GM20000 (cell line): ENCODE data around the gene TMEM187.

Experiments used
- DNase-seq: peaks from one replicate; pipeline ENCODE4 v3.0.0; 2012; ENCODE audit warnings: low spot score
- TF ChIP-seq, protein P1 (sequence below): IDR thresholded peaks from 2 replicates; pipeline ENCODE4 v1.5.1; 2012; ENCODE audit warnings: mild to moderate bottlenecking, control low read depth; ENCODE audit errors: extremely low read depth, missing control alignments

Gene TMEM187

DNA sequence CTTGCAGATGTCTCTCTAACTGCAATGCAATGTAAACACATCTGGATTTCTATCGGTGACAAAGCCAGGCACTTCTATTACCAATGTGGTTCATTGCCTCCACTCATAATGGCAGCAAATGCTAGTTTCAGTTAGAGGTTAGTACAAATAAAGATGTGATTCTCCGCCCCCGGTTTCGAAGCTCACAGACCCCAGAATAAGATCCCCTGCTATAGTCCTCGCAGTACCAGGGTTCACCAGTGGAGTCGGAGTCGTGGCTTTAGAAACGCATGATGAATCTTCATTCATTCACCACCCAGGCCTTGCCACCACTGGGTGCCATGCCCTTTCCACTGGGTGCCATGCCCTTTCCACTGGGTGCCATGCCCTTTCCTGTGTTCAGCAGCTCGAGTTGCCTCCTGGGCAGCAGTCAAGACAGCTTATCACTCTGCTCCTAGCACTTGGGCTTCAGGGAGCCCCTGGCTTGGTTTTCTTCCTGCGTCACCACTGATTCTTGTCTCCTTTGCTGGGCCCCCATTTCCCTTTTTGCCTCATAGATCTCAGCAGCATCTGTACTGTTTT is 34.2 kb upstream of the TMEM187 start:
- DNase-seq, result no peak
- TF ChIP-seq, protein P1, sequence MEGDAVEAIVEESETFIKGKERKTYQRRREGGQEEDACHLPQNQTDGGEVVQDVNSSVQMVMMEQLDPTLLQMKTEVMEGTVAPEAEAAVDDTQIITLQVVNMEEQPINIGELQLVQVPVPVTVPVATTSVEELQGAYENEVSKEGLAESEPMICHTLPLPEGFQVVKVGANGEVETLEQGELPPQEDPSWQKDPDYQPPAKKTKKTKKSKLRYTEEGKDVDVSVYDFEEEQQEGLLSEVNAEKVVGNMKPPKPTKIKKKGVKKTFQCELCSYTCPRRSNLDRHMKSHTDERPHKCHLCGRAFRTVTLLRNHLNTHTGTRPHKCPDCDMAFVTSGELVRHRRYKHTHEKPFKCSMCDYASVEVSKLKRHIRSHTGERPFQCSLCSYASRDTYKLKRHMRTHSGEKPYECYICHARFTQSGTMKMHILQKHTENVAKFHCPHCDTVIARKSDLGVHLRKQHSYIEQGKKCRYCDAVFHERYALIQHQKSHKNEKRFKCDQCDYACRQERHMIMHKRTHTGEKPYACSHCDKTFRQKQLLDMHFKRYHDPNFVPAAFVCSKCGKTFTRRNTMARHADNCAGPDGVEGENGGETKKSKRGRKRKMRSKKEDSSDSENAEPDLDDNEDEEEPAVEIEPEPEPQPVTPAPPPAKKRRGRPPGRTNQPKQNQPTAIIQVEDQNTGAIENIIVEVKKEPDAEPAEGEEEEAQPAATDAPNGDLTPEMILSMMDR, result no peak

DNA sequence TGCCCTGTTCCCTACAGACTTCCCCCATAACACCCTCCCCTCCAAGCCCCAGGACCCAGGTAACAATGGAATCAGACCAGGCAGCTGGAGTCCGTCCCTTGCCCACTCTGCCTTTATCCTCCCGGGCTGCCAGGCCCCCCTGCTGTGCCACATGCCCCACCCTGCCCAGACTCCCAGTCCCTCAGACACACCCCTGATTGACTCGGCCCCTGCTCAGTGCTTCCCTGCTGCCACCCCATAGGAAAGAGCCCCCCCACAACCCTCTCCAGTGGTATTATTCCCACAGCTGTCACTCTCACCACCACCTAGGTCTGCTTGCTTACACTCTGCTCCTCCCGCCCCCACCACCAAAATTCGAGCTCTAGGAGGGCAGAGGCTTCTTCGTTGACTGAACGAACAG is 33.0 kb upstream of the TMEM187 start:
- DNase-seq, result no peak
- TF ChIP-seq, protein P1, result no peak

DNA sequence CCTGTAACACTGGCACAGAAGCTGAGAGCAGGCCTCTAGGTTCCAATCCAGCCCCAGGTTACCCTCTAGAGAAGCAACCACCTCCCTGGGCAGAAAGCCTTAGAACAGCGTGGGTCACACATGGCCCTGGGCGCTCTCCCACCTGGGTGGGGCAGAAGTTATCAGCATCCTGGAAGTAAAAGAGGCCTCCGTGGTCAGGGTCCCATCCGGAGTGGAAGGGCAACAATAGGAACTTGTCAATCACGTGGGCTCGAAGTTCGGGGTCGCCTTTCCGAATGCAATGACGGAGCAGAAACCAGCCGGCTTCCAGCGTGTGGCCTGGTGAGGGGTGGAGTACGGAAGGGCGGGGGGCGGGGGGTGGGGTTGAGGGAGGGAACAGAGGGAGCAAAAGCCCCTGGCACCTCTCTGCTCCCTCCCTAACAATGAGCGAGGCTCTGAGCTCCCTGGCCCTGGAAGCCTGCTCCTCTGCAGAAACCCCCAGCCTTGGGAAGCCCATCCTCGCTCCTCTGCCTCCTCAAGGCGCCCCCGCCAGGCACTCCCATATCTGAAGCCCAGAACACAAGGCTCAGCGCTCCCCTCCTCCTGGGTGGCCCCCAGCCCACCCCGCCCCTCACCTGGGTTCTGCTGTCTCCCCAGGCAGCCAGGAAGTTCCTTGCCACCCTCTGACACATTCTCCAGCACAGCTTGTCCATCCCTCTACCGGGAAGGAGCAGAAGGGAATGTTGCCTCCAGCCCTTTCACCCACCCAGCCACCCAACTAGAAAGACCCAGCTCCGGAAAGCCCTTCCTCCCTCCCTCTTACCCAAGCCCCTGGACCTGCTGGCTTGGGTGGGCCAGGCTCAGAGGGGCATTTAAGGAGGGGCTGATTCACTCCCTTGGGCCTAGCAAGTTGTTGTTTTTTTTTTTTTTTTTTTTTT is 31.0 kb upstream of the TMEM187 start:
- TF ChIP-seq, protein P1, result no peak

DNA sequence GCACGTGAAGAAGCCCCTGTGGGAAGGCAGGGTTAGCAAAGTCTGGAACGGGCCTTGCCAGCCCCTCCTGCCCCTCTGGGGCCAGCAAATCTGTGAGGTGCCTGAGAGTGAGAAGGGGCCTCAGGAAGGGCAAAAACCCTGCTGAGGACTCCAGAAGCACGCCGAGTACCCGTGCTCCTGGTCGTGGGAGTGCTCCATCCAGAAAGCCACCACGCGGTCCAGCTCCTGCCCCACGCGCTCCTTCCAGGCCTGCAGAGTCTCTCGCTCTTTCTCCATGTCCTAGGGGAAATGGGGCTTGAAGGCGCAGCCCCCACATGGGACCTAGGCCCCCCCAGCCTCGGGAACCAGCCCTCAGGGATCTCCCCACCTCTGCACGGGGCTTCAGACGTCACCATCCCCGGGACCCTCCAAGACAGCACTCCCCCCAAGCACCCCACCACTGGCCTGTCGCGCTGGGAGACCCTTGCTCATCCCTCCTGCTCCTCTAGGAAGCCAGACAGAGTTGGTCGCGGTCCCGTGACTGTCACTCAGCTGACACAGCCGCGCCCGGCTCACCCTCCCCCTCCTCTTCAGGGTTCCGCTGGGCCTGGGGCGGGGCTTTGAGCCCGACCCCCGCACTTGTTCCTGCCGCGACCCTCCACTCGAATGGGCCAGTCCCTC is 28.3 kb upstream of the TMEM187 start, which contains the start of gene RENBP:
Gene RENBP, minus strand, starts transcription at position 504 of the 660 bp plus-strand sequence. Its CDS starts 33 bp downstream, at position 471.
- TF ChIP-seq, protein P1, result no peak
- DNase-seq, result peak; percentile 54

More for the DNA sequence above, 31.0 kb upstream of the TMEM187 start:
- DNase-seq, result no peak

DNA sequence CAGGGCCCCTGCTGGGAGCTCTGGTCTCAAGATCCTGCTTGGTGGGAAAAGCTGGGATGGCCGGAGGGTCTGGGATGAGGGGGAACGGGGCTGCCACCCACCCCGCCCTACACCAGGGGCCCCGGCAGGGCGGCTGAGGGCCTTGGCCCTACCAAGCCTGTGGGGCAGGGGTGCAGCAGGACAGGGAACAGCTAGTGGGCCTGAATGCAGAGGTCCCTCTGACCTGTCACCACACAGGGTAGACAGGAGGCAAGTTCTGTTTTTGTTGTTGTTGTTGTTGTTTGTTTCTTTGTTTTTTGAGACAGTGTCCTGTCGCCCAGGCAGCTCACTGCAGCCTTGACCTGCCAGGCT is 27.8 kb upstream of the TMEM187 start:
- no peak for DNase-seq
- TF ChIP-seq, protein P1, result no peak

DNA sequence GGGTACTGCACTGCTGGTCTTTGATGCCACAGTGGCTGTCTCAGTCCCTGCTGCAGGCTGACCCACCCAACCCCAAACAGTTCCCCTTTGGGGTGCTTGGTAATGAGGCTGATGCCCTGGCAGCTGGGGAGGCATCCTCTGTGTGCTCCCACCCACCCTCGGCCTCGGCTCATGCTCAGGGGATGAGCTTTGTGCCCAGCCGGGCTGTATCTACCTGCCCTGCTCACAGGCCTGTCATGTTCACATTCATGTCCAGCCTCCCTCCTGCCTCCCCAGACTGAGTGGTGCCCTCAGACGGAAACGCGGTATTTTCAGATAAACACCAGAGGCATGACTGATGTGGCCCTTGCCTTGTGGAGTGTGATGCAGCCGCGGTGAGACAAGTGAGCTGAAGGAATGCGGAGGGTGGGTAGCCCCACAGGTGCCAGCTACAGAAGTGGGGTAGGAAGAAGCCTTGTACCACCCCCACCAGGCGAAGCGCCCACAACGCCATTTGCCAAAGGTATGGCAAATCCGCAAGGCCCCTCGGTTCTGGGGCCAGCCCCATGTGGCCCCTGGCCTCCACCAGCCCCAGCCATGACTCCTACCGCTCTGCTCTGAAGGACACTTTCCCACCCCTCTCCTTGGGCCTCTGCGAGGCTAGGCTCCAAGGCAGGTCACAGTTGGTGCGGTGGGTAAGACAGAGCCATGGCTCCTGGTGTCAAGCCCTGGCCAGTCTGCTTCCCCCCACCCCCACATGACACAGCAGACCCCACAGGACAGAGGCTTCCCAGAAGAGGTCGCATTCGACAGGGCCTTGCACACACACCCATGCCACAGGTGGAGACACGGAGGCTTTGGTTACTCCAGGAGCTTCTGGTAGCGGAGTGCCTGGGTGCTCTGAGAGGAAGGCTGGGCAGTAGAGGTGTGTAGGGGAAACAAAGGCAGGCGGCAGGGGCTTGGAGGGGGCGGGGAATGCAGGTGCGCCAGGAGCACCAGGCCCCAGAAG is 26.3 kb upstream of the TMEM187 start:
- TF ChIP-seq, protein P1, result no peak
- no peak for DNase-seq
